ENCODE data around the gene SETBP1.

DNA sequence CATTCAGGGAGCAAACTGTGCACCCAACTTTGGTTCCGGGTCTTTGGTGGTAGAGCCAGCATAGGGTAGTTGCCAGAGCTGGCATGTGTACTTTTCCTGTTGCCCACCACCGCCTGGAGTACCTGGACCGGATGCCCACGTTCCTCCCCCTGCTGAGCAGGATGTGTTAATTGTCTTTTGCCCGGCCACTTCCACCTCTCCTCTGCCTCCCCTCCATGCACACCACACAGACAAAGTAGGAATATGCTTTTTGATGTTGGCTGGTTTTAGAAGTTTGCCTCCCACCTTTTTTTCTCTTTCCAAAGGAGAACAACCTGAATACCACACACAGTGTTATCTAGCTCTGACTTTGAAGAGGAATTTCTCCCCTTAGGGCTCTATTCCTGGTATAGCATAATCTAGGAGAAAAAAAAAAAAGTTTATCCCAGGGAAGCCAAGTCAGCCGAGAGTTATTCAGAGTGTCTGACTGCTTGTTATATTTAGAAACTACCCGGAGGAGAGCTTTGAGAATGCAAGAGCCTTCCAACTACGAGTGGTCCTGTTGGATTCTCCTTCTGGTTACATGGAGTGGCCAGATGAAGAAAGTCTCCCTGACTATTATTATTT is 111.9 kb downstream of the SETBP1 start:
- TF ChIP-seq, protein P1, sequence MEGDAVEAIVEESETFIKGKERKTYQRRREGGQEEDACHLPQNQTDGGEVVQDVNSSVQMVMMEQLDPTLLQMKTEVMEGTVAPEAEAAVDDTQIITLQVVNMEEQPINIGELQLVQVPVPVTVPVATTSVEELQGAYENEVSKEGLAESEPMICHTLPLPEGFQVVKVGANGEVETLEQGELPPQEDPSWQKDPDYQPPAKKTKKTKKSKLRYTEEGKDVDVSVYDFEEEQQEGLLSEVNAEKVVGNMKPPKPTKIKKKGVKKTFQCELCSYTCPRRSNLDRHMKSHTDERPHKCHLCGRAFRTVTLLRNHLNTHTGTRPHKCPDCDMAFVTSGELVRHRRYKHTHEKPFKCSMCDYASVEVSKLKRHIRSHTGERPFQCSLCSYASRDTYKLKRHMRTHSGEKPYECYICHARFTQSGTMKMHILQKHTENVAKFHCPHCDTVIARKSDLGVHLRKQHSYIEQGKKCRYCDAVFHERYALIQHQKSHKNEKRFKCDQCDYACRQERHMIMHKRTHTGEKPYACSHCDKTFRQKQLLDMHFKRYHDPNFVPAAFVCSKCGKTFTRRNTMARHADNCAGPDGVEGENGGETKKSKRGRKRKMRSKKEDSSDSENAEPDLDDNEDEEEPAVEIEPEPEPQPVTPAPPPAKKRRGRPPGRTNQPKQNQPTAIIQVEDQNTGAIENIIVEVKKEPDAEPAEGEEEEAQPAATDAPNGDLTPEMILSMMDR (IDR thresholded peaks at IDR 0.05), result no peak
- TF ChIP-seq POLR2A (IDR thresholded peaks at IDR 0.05), result no peak
